ENCODE measurements around the gene CSNK1D. TPM values are rescaled to one million over a fixed set of nuclear protein-coding genes. Genes with fewer than 3 reads are reported as not detected.

The CSNK1D gene
- total and polyA plus RNA-seq, 12 donors: 23.7 to 185 (median 125) TPM

DNA sequence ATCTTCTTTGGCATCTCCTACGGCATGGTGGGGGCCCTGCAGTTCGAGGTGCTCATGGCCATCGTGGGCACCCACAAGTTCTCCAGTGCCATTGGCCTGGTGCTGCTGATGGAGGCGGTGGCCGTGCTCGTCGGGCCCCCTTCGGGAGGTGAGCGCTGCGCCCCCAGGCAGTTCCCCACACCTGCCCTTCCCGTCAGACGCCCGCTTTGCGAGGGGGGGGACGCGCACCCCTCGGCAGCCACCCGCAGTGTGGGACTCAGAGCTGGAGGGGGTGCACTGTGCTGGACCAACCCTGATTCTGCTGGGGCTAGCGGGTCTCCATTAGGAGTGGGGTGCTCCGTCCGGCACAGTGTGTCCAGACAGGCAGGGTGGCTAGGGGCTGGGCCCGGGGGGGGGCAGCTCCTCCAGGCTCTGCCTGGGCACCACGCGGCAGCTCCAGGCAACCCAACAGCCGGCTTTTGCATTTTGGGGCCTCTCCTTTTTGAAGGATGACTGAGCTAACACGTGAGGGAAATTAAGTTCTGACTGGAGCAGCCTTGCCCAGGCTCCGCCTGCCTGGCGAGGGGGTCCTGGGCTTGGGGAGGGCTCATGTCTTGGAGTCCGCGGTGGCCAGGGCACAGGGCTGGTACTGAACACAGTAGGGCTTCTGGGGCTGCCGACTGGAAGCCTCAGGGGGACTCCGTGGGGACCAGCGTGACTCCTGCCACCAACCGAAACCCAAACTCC lies 35.6 kb downstream of the CSNK1D start:
- DNase-seq: peak in 2 of 7 donors; percentile 15 to 34
- Histone ChIP-seq H3K36me3 (replicated peaks in 1 of 2) (peaks cover 0 to 15% of the 10 kb centered on the region in 2 donors), H3K9me3 (replicated peaks in 1 of 3) (no peaks in the 10 kb centered on the region), H3K4me1 (replicated peaks in 1 of 2) (peaks cover 49 to 65% of the 10 kb centered on the region in 2 donors), H3K4me3 (no peak overlapping the region), H3K27me3 (no peaks in the 10 kb centered on the region), H3K27ac (peak overlapping the region in 2 of 5 donors; percentile 88 to 89)
- 74 to 88% (median 84%) methylated on average over 5 to 34 of the region's 34 CpGs for WGBS, 4 donors
- TF ChIP-seq POLR2A (IDR thresholded peaks at IDR 0.05): no peak
- TF ChIP-seq, protein P1, sequence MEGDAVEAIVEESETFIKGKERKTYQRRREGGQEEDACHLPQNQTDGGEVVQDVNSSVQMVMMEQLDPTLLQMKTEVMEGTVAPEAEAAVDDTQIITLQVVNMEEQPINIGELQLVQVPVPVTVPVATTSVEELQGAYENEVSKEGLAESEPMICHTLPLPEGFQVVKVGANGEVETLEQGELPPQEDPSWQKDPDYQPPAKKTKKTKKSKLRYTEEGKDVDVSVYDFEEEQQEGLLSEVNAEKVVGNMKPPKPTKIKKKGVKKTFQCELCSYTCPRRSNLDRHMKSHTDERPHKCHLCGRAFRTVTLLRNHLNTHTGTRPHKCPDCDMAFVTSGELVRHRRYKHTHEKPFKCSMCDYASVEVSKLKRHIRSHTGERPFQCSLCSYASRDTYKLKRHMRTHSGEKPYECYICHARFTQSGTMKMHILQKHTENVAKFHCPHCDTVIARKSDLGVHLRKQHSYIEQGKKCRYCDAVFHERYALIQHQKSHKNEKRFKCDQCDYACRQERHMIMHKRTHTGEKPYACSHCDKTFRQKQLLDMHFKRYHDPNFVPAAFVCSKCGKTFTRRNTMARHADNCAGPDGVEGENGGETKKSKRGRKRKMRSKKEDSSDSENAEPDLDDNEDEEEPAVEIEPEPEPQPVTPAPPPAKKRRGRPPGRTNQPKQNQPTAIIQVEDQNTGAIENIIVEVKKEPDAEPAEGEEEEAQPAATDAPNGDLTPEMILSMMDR (IDR thresholded peaks at IDR 0.05): no peak
- intact Hi-C loops (cut with DNase I): loop anchor here (2.0 to 5.0 kb wide), 2 partner anchors 83 to 84 kb away; no protein-coding TSS in a partner anchor

DNA sequence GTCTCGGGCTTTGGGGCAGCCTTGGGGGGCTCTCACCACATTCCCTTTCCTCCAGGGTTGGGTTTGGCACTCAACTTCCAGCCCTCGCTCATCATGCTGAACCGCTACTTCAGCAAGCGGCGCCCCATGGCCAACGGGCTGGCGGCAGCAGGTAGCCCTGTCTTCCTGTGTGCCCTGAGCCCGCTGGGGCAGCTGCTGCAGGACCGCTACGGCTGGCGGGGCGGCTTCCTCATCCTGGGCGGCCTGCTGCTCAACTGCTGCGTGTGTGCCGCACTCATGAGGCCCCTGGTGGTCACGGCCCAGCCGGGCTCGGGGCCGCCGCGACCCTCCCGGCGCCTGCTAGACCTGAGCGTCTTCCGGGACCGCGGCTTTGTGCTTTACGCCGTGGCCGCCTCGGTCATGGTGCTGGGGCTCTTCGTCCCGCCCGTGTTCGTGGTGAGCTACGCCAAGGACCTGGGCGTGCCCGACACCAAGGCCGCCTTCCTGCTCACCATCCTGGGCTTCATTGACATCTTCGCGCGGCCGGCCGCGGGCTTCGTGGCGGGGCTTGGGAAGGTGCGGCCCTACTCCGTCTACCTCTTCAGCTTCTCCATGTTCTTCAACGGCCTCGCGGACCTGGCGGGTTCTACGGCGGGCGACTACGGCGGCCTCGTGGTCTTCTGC lies 36.3 kb downstream of the CSNK1D start:
- Histone ChIP-seq H3K4me3 (no peak overlapping the region), H3K27me3 (no peaks in the 10 kb centered on the region), H3K36me3 (replicated peaks in 1 of 2) (peaks cover 0 to 13% of the 10 kb centered on the region in 2 donors), H3K4me1 (replicated peaks in 1 of 2) (peaks cover 42 to 62% of the 10 kb centered on the region in 2 donors), H3K9me3 (replicated peaks in 1 of 3) (no peaks in the 10 kb centered on the region), H3K27ac (peak overlapping the region in 2 of 5 donors; percentile 29 to 60)
- 91 to 96% (median 93%) methylated on average over 19 to 59 of the region's 59 CpGs for WGBS, 4 donors
- intact Hi-C loops (cut with DNase I): loop anchor here in 1 of 2 donors (5.0 kb wide), 1 partner anchor 85 kb away; no protein-coding TSS in a partner anchor
- DNase-seq: peak in 3 of 7 donors; percentile 15 to 35 (median 34)
- no peak for TF ChIP-seq POLR2A (IDR thresholded peaks at IDR 0.05)
- TF ChIP-seq, protein P1 (IDR thresholded peaks at IDR 0.05): no peak

DNA sequence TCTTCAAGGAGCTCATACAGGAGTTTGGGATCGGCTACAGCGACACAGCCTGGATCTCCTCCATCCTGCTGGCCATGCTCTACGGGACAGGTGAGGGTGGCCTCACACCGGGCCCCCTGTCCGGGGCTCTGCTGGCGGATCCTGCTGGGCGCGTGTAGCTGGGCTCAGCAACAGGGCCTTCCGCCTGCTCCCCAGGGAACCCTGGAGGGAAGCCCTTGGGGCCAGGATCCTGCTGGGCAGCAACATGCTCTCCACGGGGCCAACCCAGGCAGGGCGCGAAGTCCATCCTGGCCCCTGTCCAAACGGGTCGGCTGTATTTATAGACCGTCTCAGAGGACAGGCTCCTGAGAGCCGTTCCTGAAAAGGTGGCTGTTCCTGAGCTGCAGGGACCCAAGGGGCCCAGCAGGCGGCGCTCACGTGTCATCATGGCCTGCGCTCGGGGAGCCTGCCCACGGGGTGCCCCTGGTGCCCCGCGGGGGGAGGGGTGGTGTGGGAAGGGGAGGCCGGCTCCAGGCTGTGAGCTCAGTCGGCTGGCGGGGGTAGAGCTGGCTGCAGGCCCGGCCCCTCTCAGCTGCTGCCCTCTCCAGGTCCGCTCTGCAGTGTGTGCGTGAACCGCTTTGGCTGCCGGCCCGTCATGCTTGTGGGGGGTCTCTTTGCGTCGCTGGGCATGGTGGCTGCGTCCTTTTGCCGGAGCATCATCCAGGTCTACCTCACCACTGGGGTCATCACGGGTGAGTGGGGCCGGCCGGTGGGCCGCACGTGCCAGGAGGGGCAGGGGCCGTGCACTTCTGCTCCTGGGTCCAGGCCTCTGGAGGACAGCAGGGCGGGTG lies 37.1 kb downstream of the CSNK1D start:
- no peaks in the 10 kb centered on the region for H3K9me3 ChIP-seq (replicated peaks in 1 of 3)
- peak overlapping the region in 2 of 5 donors; percentile 29 to 60 for H3K27ac ChIP-seq
- no peaks in the 10 kb centered on the region for H3K27me3 ChIP-seq
- H3K4me1 ChIP-seq (replicated peaks in 1 of 2): peaks cover 33 to 60% of the 10 kb centered on the region in 2 donors
- peak; percentile 67 to 92 (median 81) for DNase-seq
- no peak for TF ChIP-seq POLR2A (IDR thresholded peaks at IDR 0.05)
- TF ChIP-seq, protein P1 (IDR thresholded peaks at IDR 0.05): peak; percentile 92 to 95 (median 92)
- WGBS, 4 donors: 27 to 87% (median 28%) methylated on average over 3 to 44 of the region's 44 CpGs
- intact Hi-C loops (cut with DNase I): loop anchor here in 1 of 2 donors (5.0 kb wide), 1 partner anchor 86 kb away; no protein-coding TSS in a partner anchor
- peaks cover 0 to 13% of the 10 kb centered on the region in 2 donors for H3K36me3 ChIP-seq (replicated peaks in 1 of 2)
- no peak overlapping the region for H3K4me3 ChIP-seq

Measured in adrenal gland (tissue), 12 donors.